Prostate gland (tissue), 2 donors: Measurements from ENCODE around the gene LDHA. TPM values are rescaled to one million over a fixed set of nuclear protein-coding genes. Genes with fewer than 3 reads are reported as not detected.

Experiments used
- DNase-seq: peaks from one replicate; pipeline ENCODE4 v3.0.0-alpha.2; 2019; ENCODE audit warnings: low spot score
- H3K27ac ChIP-seq, 2 donors: fragments of 200-600 bp; sonication (generic); 2 replicates each; pipeline ENCODE4 v1.5.1; 2017 to 2019
- H3K27me3 ChIP-seq: fragments of 200-600 bp; sonication (generic); replicated peaks from 2 replicates; pipeline ENCODE4 v1.5.1; 2019; ENCODE audit not compliant: insufficient read depth
- H3K36me3 ChIP-seq, 2 donors: fragments of 200-600 bp; sonication (generic); 1 replicate in 1 of 2; 2 replicates in 1 of 2; pipeline versions ENCODE4 v1.5.1 to v1.8.1; 2017 to 2019
- H3K4me1 ChIP-seq: fragments of 200-600 bp; sonication (generic); replicated peaks from 2 replicates; pipeline ENCODE4 v1.5.1; 2019
- H3K4me3 ChIP-seq, 2 donors: fragments of 200-600 bp; sonication (generic); 2 replicates each; pipeline ENCODE4 v1.5.1; 2017 to 2019
- H3K9me3 ChIP-seq: fragments of 200-600 bp; sonication (generic); 2 replicates; pipeline ENCODE4 v1.5.1; 2017
- CTCF ChIP-seq, 4 experiments: fragments of 200-600 bp in 2 of 4; fragments of 450-650 bp in 2 of 4; sonication (generic) in 2 of 4; IDR thresholded peaks; 1 replicate in 3 of 4; 2 replicates in 1 of 4; pipeline ENCODE4 v1.5.1; 2016 to 2019; ENCODE audit warnings: antibody characterized with exemption in 4 of 4, mild to moderate bottlenecking in 2 of 4, moderate library complexity in 2 of 4
- POLR2A ChIP-seq: fragments of 450-650 bp; IDR thresholded peaks from one replicate; pipeline ENCODE4 v1.6.1; 2016; ENCODE audit warnings: antibody characterized with exemption, mild to moderate bottlenecking
- POLR2AphosphoS5 ChIP-seq: sonication (generic); formaldehyde crosslinking; IDR thresholded peaks from one replicate; pipeline ENCODE4 v1.6.1; 2017; ENCODE audit warnings: antibody characterized with exemption
- WGBS: methylation state at CpG from one replicate; pipeline ENCODE4 v1.1.5; 2018; 5-methylcytosine and 5-hydroxymethylcytosine counted together
- intact Hi-C: fragments of 100-400 bp; cut with DNase I; formaldehyde crosslinking; loops from one replicate; pipeline ENCODE4 v1.14.2; 2022
- total RNA-seq, 2 donors: library from RNA; depleted of rRNA; stranded (reverse); fragments of >200 nt; gene quantifications; one replicate each; pipeline ENCODE4 v1.1.0, GENCODE V29; 2016

LDHA gene
- total RNA-seq, 2 donors from 2014 or later, result 182 to 192 TPM

GRCh38 chr11:18416459-18416858 is 22.1 kb downstream of the LDHA start:
- no peak overlapping the region for H3K4me3 ChIP-seq
- 81% methylated on average over 3 of the region's 3 CpGs for WGBS

GRCh38 chr11:18419040-18419439 is 24.7 kb downstream of the LDHA start:
- WGBS, result 58% methylated on average over 2 of the region's 2 CpGs
- intact Hi-C loops, result no loop called here
- DNase-seq, result no peak
- Histone ChIP-seq H3K27ac (no peak overlapping the region), H3K4me1 (no peaks in the 10 kb centered on the region), H3K9me3 (no peaks in the 10 kb centered on the region), H3K4me3 (no peak overlapping the region), H3K27me3 (no peaks in the 10 kb centered on the region), H3K36me3 (no peaks in the 10 kb centered on the region)
- TF ChIP-seq POLR2AphosphoS5 (no peak), POLR2A (no peak), CTCF (IDR thresholded peaks at IDR 0.05) (no peak)

More at GRCh38 chr11:18416459-18416858, 22.1 kb downstream of the LDHA start:
- no peak for DNase-seq
- TF ChIP-seq CTCF (IDR thresholded peaks at IDR 0.05) (no peak), POLR2A (no peak), POLR2AphosphoS5 (no peak)
- intact Hi-C loops, result no loop called here
- Histone ChIP-seq H3K9me3 (no peaks in the 10 kb centered on the region), H3K27me3 (no peaks in the 10 kb centered on the region), H3K36me3 (no peaks in the 10 kb centered on the region), H3K27ac (no peak overlapping the region), H3K4me1 (no peaks in the 10 kb centered on the region)

- no peak overlapping the region for H3K27ac ChIP-seq
- intact Hi-C loops, result no loop called here
These were observed 25.7 kb downstream of the LDHA start for GRCh38 chr11:18420067-18420466.

GRCh38 chr11:18427240-18427639 is 32.9 kb downstream of the LDHA start:
- intact Hi-C loops, result no loop called here
- WGBS, result 78% methylated on average over 4 of the region's 4 CpGs
- DNase-seq, result no peak
- Histone ChIP-seq H3K27ac (no peak overlapping the region), H3K4me3 (no peak overlapping the region), H3K9me3 (no peaks in the 10 kb centered on the region), H3K36me3 (no peaks in the 10 kb centered on the region), H3K27me3 (no peaks in the 10 kb centered on the region), H3K4me1 (no peaks in the 10 kb centered on the region)
- no peak for TF ChIP-seq CTCF (IDR thresholded peaks at IDR 0.05)
- TF ChIP-seq POLR2A, result no peak
- TF ChIP-seq POLR2AphosphoS5, result no peak

More at GRCh38 chr11:18420067-18420466, 25.7 kb downstream of the LDHA start:
- Histone ChIP-seq H3K9me3 (no peaks in the 10 kb centered on the region), H3K27me3 (no peaks in the 10 kb centered on the region), H3K4me1 (no peaks in the 10 kb centered on the region), H3K4me3 (no peak overlapping the region), H3K36me3 (no peaks in the 10 kb centered on the region)
- DNase-seq, result no peak
- WGBS, result 89% methylated on average over 2 of the region's 2 CpGs
- no peak for TF ChIP-seq POLR2A
- TF ChIP-seq CTCF (IDR thresholded peaks at IDR 0.05), result no peak
- no peak for TF ChIP-seq POLR2AphosphoS5

- Histone ChIP-seq H3K9me3 (no peaks in the 10 kb centered on the region), H3K36me3 (no peaks in the 10 kb centered on the region), H3K27ac (no peak overlapping the region), H3K4me3 (no peak overlapping the region), H3K4me1 (no peaks in the 10 kb centered on the region), H3K27me3 (no peaks in the 10 kb centered on the region)
- TF ChIP-seq CTCF (IDR thresholded peaks at IDR 0.05) (no peak), POLR2AphosphoS5 (no peak), POLR2A (no peak)
- WGBS, result 93% methylated on average over 5 of the region's 5 CpGs
- intact Hi-C loops, result no loop called here
- no peak for DNase-seq
These were observed 35.0 kb downstream of the LDHA start for GRCh38 chr11:18429332-18429731.
